GM12892 (cell line): ENCODE measurements around the gene DENND1C.
A peak's percentile ranks its signal among the peaks of the same experiment; 100 is the strongest.
"Not testable (repeated sequence)": the region's sequence is repeated elsewhere in the genome, so short reads cannot be mapped to it uniquely, and the experiment has no call there.

Experiments used
- DNase-seq: peaks from one replicate; pipeline ENCODE4 v3.0.0; 2011; ENCODE audit not compliant: insufficient read length
- FAIRE-seq: peaks from 2 replicates; lab custom pipeline; 2011; peaks lifted over from hg19 to GRCh38; lab: Jason Lieb, UNC
- POLR2A ChIP-seq: IDR thresholded peaks from 2 replicates; pipeline ENCODE4 v1.6.1; 2011; ENCODE audit warnings: low read depth, low read length, control low read depth
- POLR2AphosphoS5 ChIP-seq: IDR thresholded peaks from 2 replicates; pipeline ENCODE4 v1.6.1; 2011; ENCODE audit warnings: low read depth, low read length, control low read depth
- TAF1 ChIP-seq: IDR thresholded peaks from 2 replicates; pipeline ENCODE4 v1.6.1; 2011; ENCODE audit warnings: low read depth, mild to moderate bottlenecking, control low read depth, low read length, borderline replicate concordance

The DENND1C gene

DNA sequence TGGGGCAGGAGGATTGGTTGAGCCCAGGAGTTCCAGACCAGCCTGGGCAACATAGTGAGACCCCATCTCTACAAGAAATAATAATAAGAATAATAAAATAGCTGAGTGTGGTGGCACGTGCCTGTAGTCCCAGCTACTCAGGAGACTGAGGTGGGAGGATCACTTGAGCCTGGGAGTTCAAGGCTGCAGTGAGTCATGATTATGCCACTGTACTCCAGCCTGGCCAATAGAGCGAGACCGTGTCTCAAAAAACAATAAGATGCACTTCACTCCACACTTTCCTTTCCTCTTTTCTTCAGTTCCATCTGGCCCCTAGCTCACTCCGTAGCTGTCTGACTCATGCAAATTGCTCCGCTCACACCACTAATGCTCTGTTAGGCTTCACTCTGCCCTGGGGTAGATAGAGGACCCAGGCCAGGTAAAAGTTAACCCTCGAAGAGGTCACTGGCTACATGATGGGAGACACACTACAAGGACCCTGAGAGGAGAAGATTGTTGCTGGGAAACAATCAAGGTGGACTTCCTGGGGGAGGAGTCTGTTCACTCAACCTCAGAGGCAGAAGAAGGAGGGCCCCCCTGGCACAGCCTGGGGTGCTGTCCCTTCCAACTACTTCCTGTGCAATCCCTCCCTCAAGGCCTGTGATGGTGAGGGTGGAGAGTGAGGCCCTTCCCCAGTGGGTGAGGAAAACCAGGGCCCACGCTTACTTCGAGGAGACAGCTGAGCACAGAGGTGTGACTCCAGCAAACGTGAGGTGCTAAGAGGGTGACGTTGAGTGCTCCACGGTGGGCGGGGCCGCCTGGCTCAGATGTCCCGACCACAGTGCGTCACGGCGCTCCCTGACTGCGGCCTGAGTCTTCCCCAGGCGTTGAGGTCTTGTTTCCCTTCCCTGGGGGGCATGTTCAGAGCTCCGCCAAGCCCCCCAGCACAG, 40.4 kb upstream of the DENND1C start:
- DNase-seq (peak; percentile 72), FAIRE-seq (peak; percentile 100)

DNA sequence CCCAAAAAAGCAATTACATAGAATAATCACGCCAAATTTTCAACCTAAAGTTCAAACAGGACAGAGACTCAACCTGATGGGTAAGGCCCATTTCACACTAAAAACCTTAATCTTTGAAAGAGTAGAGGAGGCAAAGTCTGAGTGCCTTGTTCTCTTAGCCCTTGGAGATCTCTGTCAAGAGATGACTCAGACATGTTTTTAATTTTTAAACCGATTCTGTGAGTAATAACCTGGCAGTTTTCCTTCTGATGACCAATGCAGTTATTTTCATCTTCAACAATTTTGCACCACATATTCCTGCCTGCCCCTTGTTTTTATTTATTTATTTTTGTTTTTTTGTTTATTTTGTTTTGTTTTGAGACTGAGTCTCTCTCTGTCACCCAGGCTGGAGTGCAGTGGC, 37.7 kb upstream of the DENND1C start:
- FAIRE-seq = no peak
- DNase-seq = peak; percentile 22
- TF ChIP-seq TAF1 (no peak), POLR2A (no peak), POLR2AphosphoS5 (no peak)

More for the DNA sequence above, 40.4 kb upstream of the DENND1C start:
- TF ChIP-seq POLR2A = peak; percentile 50; the same call in 1 of the 2 replicates
- TF ChIP-seq POLR2AphosphoS5 = no peak; the same call in 1 of the 2 replicates

DNA sequence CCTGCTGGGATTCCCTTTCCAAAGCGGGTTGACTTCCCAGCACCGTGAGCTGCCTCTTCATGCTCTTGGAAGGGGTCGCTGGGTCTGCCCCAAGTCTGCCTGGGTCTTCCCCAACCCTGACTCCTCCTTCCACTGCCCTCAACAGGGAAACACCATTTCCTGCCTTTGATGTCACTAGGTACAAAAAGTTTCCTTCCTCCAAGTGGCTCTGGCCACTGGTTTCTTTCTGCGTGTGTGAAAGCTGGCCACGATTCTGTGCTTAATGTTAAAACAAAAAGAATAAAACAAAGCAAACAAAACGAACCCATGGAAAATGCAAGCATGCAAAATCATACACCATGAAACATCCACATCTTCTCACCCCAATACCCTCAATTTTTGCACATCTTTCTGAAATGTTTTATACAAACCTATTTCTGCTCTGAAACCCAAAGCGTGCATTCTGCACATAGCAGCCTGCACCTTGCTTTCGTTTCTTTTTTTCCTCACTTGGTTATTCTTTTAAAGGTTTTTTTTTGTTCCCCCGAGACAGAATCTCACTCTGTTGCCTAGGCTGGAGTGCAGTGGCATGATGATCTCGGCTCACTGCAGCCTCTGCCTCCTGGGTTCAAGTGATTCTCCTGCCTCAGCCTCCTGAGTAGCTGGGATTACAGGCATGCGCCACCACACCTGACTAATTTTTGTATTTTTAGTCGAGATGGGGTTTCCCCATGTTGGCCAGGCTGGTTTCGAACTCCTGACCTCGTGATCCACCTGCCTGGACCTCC, 36.7 kb upstream of the DENND1C start:
- FAIRE-seq (peak; percentile 95), DNase-seq (peak; percentile 44)
- TF ChIP-seq TAF1 (no peak), POLR2AphosphoS5 (no peak), POLR2A (peak; percentile 25; the same call in 1 of the 2 replicates)

DNA sequence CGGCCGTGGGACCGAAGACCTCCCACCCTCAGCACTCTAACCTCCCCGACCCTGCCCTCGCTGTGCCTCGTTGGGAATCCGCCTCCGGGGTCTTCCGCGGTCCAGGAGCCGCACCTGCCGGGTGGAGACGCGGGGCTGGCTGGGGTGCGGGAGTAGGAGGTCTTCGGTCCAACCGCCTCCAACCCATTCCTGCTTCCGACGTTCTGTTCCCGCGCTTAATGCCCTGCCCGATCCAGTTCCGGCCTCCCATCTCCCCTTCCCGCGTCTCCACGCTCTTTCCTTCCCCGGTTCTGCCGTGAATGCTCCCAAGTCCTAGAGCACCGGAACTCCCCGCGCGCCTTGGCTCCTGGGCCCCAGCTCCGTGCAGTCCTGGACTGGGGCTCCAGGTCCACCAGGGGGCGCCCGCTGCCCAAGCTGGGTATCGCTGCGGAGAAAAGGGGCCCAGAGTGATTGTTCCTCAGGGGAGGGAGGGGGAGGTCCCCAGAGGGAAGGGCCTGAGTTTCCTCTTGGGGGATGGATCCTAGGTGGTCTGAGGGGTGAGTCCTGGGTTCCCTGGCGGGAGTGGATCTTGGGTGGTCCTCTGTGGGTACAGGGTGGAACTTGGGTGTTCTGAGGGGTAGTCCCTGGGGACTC, 35.2 kb upstream of the DENND1C start:
- TF ChIP-seq POLR2A = no peak
- TF ChIP-seq TAF1 = no peak
- 0 out of 2 replicates have a peak, but pooled peaks have one; percentile 9 for TF ChIP-seq POLR2AphosphoS5
- peak; percentile 89 for DNase-seq
- peak; percentile 91 for FAIRE-seq

DNA sequence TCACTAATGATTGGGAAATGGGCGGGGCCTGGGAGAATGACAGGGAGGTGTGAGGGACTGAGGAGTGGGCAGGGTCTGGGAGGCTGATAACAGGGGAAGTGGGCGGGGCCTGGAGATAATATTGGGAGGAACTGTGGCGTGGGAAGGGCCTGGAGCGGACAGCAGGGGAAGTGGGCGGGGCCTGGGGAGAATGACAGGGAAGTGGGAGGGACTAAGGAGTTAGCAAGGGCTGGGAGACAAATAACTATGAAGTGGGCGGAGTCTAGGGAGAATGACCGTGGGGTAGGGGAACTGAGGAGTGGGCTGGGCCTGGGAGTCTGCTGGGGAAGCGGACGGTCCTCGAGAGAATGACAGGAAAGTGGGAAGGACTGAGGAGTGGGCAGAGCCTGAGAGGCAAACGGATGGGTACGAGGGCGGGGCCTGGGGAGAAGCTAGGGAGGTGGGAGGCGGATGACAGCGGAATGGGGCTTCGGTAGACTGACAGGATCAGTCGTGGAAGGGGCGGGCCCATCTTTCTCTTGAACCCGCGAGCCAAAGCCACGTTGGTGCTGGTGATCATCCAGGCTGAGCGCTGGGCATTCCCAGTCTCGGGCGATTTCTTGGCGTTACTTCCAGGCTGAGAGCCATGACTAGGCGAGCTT, 34.6 kb upstream of the DENND1C start:
- DNase-seq (peak; percentile 88), FAIRE-seq (peak; percentile 95)
- TF ChIP-seq TAF1 = peak; percentile 21; the same call in 1 of the 2 replicates
- peak; percentile 18; the same call in 1 of the 2 replicates for TF ChIP-seq POLR2AphosphoS5
- TF ChIP-seq POLR2A = peak; percentile 28; the same call in 1 of the 2 replicates

DNA sequence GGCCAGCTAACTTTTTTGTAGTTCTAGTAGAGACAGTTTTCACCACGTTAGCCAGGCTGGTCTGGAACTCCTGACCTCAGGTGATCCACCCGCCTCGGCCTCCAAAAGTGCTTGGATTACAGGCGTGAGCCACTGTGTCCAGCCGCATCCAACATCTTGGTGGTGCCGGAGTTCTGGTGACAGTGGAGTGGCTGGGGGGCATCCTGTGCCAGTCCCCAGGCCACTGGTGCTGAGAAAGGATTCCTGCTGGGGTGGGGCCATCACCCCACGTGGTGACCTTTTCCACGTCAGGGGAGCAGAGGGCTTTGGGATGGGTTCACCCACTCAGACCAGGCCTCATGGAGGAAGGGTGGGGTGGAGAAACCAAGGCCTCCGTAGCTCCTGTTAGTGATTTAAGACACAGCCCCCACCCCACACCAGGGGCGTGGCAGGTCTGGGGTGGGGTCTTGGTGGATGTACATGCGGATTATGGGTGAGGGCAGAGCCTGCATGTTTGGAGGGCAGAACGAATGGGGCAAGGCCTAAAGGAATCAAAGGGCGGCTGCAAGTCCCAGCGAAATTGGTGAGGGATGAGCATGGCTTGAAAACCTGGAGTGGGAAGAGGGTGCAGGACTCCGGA, 33.4 kb upstream of the DENND1C start:
- DNase-seq (no peak), FAIRE-seq (no peak)
- TF ChIP-seq POLR2AphosphoS5 (no peak), TAF1 (no peak), POLR2A (no peak)

GRCh38 chr19:6514089-6514488, 32.5 kb upstream of the DENND1C start:
- DNase-seq = no peak
- no peak for FAIRE-seq
- no peak for TF ChIP-seq POLR2A
- no peak for TF ChIP-seq TAF1
- TF ChIP-seq POLR2AphosphoS5 = no peak

DNA sequence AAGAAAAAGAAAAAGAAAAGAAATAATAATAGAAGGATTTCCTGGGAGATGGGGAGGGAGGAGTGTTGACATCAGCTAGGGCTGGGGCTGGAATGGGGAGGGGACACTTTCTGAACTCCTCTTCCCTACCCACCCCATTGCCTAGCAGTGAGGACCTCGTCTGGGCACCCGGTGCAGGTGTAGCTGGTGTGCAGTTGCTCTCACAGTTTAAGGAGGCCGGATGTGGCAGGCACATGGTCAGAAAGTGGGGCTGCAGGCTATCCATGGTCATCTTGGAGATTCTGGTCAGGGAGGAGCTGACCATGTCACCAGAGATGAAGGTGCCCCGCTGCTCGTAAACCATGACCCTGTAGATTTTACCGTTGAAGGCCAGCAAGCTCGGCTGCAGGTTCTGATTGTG, 29.0 kb upstream of the DENND1C start:
- TF ChIP-seq POLR2A (no peak), POLR2AphosphoS5 (no peak), TAF1 (no peak)
- no peak for DNase-seq
- FAIRE-seq = no peak

DNA sequence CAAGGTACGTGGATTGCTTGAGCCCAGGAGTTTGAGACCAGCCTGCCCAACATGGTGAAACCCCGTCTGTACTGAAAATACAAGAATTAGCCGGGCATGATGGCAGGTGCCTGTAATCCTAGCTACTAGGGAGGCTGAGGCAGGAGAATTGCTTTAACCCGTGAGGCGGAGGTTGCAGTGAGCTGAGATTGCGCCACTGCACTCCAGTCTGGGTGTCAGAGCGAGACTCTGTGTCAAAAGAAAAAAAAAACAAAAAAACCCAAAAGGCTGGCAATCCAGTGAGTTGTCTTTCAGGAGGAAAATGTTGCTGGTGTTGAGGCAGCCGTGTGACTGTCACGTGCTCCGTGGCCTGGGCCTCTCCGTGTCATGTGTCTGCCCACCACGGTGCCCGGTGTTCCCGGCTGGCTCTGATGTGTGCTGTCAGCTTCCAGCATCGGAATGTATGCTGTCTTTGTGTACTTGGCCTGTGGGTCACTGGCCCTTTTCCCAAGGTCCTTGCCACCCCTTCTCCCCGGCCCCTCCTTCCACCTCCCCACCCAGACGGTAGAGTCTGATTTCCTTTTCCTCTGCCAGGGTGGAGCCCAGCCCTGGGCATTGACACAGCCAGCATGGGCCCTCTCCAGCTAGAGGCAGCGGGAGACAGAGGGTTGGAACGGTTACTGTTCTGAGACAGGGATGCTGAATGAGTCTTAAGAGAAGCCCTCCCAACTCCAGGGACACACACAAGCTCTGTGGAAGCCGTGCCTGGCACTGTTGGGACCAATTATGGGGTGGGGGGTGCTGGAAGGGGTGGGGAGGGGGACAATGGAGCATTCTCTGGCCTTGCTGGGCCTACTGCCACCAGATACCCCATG, 27.8 kb upstream of the DENND1C start:
- TF ChIP-seq TAF1 (no peak), POLR2A (no peak), POLR2AphosphoS5 (no peak)
- no peak for FAIRE-seq
- no peak for DNase-seq

GRCh38 chr19:6508028-6508771, 26.6 kb upstream of the DENND1C start:
- not testable (repeated sequence) for DNase-seq, FAIRE-seq
